ENCODE data around the gene CRY2.

- TF ChIP-seq CTCF (IDR thresholded peaks at IDR 0.05) (no peak), POLR2A (IDR thresholded peaks at IDR 0.05) (no peak)
Observed at GRCh38 chr11:45892856-45893255, 45.6 kb downstream of the CRY2 start.

Measured in esophagus squamous epithelium (tissue), 4 donors.